Dermis lymphatic vessel endothelial cell (primary cell): Measurements from ENCODE around the gene NOL6. TPM values are rescaled to one million over a fixed set of nuclear protein-coding genes. Genes with fewer than 3 reads are reported as not detected.

Source experiments
- total RNA-seq: library from RNA; depleted of rRNA; stranded (reverse); fragments of >200 nt; gene quantifications from 2 replicates; pipeline ENCODE4 v1.2.1, GENCODE V29; 2014

The NOL6 gene, protein sequence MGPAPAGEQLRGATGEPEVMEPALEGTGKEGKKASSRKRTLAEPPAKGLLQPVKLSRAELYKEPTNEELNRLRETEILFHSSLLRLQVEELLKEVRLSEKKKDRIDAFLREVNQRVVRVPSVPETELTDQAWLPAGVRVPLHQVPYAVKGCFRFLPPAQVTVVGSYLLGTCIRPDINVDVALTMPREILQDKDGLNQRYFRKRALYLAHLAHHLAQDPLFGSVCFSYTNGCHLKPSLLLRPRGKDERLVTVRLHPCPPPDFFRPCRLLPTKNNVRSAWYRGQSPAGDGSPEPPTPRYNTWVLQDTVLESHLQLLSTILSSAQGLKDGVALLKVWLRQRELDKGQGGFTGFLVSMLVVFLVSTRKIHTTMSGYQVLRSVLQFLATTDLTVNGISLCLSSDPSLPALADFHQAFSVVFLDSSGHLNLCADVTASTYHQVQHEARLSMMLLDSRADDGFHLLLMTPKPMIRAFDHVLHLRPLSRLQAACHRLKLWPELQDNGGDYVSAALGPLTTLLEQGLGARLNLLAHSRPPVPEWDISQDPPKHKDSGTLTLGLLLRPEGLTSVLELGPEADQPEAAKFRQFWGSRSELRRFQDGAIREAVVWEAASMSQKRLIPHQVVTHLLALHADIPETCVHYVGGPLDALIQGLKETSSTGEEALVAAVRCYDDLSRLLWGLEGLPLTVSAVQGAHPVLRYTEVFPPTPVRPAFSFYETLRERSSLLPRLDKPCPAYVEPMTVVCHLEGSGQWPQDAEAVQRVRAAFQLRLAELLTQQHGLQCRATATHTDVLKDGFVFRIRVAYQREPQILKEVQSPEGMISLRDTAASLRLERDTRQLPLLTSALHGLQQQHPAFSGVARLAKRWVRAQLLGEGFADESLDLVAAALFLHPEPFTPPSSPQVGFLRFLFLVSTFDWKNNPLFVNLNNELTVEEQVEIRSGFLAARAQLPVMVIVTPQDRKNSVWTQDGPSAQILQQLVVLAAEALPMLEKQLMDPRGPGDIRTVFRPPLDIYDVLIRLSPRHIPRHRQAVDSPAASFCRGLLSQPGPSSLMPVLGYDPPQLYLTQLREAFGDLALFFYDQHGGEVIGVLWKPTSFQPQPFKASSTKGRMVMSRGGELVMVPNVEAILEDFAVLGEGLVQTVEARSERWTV
- total RNA-seq = 9.1 and 12.3 TPM in 2 replicates

DNA sequence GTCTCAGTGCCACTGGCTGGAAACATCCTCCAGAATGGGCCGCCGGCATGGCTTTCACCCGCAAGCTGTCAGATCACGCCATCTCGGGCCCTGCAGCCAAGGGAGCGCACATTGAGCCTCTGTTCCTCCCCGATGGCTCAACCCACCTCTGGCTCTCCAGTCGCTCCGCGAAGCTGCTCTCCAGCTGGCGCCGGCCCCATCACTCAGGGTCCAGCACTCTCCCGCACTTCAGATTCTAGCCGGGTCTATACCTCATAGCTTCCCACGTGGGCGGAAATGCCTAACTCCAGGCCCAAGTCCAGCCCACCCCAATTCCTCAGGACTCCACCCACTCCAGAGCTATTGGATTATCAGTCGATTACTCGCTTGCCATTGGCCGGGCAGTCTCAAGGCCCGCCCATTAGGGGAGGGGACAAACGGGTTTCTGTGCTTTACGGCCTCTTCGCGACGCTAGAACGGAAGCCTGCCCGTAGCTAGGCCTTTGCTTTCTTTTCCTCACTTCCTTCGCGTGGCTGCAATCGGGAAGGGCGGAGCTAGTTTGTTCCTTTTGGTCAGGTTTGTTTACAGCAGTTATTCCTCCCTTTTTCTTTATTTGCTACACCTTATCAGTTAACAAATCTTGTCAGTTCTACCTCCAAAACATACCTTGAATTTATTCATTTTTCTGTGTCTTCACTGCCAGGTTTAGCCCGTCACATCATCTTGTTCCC is at the start of gene NOL6:
NOL6 (minus strand) TSS at position 282 of the 710 bp plus-strand sequence; CDS start at position 200, 82 bp downstream.

DNA sequence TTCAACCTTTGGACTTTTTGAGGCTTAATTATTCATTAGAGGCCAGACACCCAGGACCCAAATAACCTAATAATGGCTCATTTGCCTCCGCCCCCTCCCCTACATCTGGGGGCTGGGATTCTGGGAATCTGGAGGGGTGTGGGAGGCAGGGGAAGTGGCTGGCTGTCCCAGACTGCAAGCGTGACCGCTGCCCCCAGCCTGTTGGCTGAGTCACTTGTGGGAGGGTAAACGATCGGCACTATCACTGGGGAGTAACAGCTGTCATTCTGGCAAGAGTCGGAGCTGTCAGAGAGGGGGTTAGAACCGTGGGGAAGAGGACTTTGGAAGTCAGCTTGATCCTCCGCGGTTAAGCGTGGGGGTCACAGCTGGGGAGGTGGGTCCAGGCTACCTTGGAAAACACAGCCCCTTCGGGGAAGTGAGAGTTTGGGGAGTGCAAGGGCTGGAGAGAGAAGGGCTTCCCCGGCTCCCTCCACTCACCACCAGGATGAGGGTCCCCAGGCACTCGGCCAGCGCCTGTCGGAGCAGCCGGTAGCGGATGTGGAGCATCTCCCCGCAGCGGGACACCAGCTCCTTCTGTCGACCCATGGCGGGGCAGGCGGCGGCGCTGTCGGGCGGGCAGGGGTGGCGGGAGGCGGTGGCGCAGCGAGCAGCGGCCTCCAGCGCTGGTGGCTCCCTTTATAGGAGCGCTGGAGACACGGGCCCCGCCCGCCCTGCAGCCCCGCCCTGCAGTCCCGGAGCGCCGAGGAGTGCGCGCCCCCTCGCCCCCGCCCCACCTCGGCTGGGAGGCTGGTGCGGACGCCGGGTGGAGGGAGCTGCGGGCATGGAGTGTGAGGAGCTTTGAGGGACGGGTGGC is 26.6 kb downstream of the NOL6 start, which contains the start of gene AQP3:
AQP3 (minus strand) TSS at position 648 of the 853 bp plus-strand sequence; CDS start at position 585, 63 bp downstream.

Other genes with a start within 250 kb of the NOL6 start
- not detected in 2 replicates for gene SPINK4, start 233.8 kb downstream of the NOL6 start, total RNA-seq
- 58.8 and 76.1 TPM in 2 replicates for gene BAG1, start 209.2 kb downstream of the NOL6 start, total RNA-seq
- gene CHMP5, start 208.9 kb downstream of the NOL6 start, total RNA-seq = 91.8 and 99.9 TPM in 2 replicates
- 12.5 and 13.3 TPM in 2 replicates for gene NFX1, start 183.4 kb downstream of the NOL6 start, total RNA-seq
- 0.11 TPM in 1 of 2 replicates, not detected in the other for gene AQP7, start 71.4 kb downstream of the NOL6 start, total RNA-seq
- gene AQP3, start 26.3 kb downstream of the NOL6 start, total RNA-seq = 0.09 and 0.11 TPM in 2 replicates
- gene ANKRD18B, start 50.3 kb upstream of the NOL6 start, total RNA-seq = under 0.01 TPM in 1 of 2 replicates, not detected in the other